ENCODE measurements around the gene FAM120C. TPM values are rescaled to one million over a fixed set of nuclear protein-coding genes. Genes with fewer than 3 reads are reported as not detected.

Gene FAM120C
- total RNA-seq, 1 donor from 2014 or later = 6.9 TPM

- peak overlapping the region; percentile 98 for H3K9ac ChIP-seq (ENCODE audit: low read length)
- no peaks in the 10 kb centered on the region for H3K9me3 ChIP-seq (ENCODE audit: insufficient read depth, low read depth, low read length)
- peak overlapping the region; percentile 92 for H3K27ac ChIP-seq (ENCODE audit: low read depth, low read length)
- H3K4me2 ChIP-seq (ENCODE audit: low read length) = peak overlapping the region; percentile 97
- Mint-ChIP-seq H3K27me3 (ENCODE audit: low read depth, unreplicated experiment) (no peaks in the 10 kb centered on the region), H3K27ac (ENCODE audit: unreplicated experiment) (peak overlapping the region; percentile 90), H3K4me1 (ENCODE audit: low read depth, unreplicated experiment) (no peaks in the 10 kb centered on the region), H3K36me3 (ENCODE audit: low read depth, unreplicated experiment) (peaks cover 3% of the 10 kb centered on the region), H3K9me3 (ENCODE audit: unreplicated experiment) (no peaks in the 10 kb centered on the region), H3K4me3 (ENCODE audit: unreplicated experiment) (peak overlapping the region; percentile 97)
- FAIRE-seq = no peak
- no peak for TF ChIP-seq EZH2 (IDR thresholded peaks at IDR 0.05; ENCODE audit: insufficient read depth, low read length)
- no peaks in the 10 kb centered on the region for H3K27me3 ChIP-seq (ENCODE audit: insufficient read depth, low read length)
- DNase-seq (ENCODE audit: low read depth) = no peak
- H3K4me3 ChIP-seq (ENCODE audit: insufficient read depth, low read depth, low read length) = peak overlapping the region; percentile 94
- peaks cover 13% of the 10 kb centered on the region for H3K79me2 ChIP-seq (ENCODE audit: insufficient read depth, low read length)
- H3K36me3 ChIP-seq (ENCODE audit: insufficient read depth, low read length) = peaks cover 3% of the 10 kb centered on the region
- no peaks in the 10 kb centered on the region for H4K20me1 ChIP-seq (ENCODE audit: insufficient read depth, low read length)
- peak overlapping the region; percentile 4 for H2AFZ ChIP-seq (ENCODE audit: low read depth, low read length)
- H3K4me1 ChIP-seq (ENCODE audit: insufficient read depth, low read length) = peaks cover 4% of the 10 kb centered on the region
Observed at GRCh38 chrX:54043056-54043455, 140.0 kb downstream of the FAM120C start.

GRCh38 chrX:54042609-54043021 is 140.4 kb downstream of the FAM120C start:
- Histone ChIP-seq H3K9me3 (ENCODE audit: insufficient read depth, low read depth, low read length) (no peaks in the 10 kb centered on the region), H3K4me1 (ENCODE audit: insufficient read depth, low read length) (peaks cover 4% of the 10 kb centered on the region), H2AFZ (ENCODE audit: low read depth, low read length) (no peak overlapping the region), H3K79me2 (ENCODE audit: insufficient read depth, low read length) (peaks cover 13% of the 10 kb centered on the region), H3K4me2 (ENCODE audit: low read length) (peak overlapping the region; percentile 97), H3K27me3 (ENCODE audit: insufficient read depth, low read length) (no peaks in the 10 kb centered on the region), H3K9ac (ENCODE audit: low read length) (peak overlapping the region; percentile 98), H3K27ac (ENCODE audit: low read depth, low read length) (no peak overlapping the region), H3K36me3 (ENCODE audit: insufficient read depth, low read length) (peaks cover 3% of the 10 kb centered on the region), H3K4me3 (ENCODE audit: insufficient read depth, low read depth, low read length) (peak overlapping the region; percentile 60), H4K20me1 (ENCODE audit: insufficient read depth, low read length) (no peaks in the 10 kb centered on the region)
- TF ChIP-seq CTCF (IDR thresholded peaks at IDR 0.05; ENCODE audit: insufficient read depth, low read depth, low read length) = no peak
- no peak for TF ChIP-seq EZH2 (IDR thresholded peaks at IDR 0.05; ENCODE audit: insufficient read depth, low read length)
- DNase-seq (ENCODE audit: low read depth) = peak; percentile 48
- no peak for FAIRE-seq
- peak overlapping the region; percentile 90 for H3K27ac Mint-ChIP-seq (ENCODE audit: unreplicated experiment)
- H3K27me3 Mint-ChIP-seq (ENCODE audit: low read depth, unreplicated experiment) = no peaks in the 10 kb centered on the region
- no peaks in the 10 kb centered on the region for H3K9me3 Mint-ChIP-seq (ENCODE audit: unreplicated experiment)
- H3K4me1 Mint-ChIP-seq (ENCODE audit: low read depth, unreplicated experiment) = no peaks in the 10 kb centered on the region
- H3K36me3 Mint-ChIP-seq (ENCODE audit: low read depth, unreplicated experiment) = peaks cover 3% of the 10 kb centered on the region
- peak overlapping the region; percentile 97 for H3K4me3 Mint-ChIP-seq (ENCODE audit: unreplicated experiment)

GRCh38 chrX:54030329-54030728 is 152.7 kb downstream of the FAM120C start:
- no peak overlapping the region for H3K27ac Mint-ChIP-seq (ENCODE audit: unreplicated experiment)
- Histone ChIP-seq H3K27ac (ENCODE audit: low read depth, low read length) (no peak overlapping the region), H4K20me1 (ENCODE audit: insufficient read depth, low read length) (no peaks in the 10 kb centered on the region), H3K36me3 (ENCODE audit: insufficient read depth, low read length) (peaks cover 4% of the 10 kb centered on the region), H3K79me2 (ENCODE audit: insufficient read depth, low read length) (no peaks in the 10 kb centered on the region), H3K4me1 (ENCODE audit: insufficient read depth, low read length) (no peaks in the 10 kb centered on the region), H3K9me3 (ENCODE audit: insufficient read depth, low read depth, low read length) (no peaks in the 10 kb centered on the region), H2AFZ (ENCODE audit: low read depth, low read length) (no peak overlapping the region), H3K4me2 (ENCODE audit: low read length) (no peak overlapping the region), H3K27me3 (ENCODE audit: insufficient read depth, low read length) (no peaks in the 10 kb centered on the region), H3K9ac (ENCODE audit: low read length) (no peak overlapping the region), H3K4me3 (ENCODE audit: insufficient read depth, low read depth, low read length) (no peak overlapping the region)
- DNase-seq (ENCODE audit: low read depth) (no peak), FAIRE-seq (no peak)
- H3K4me1 Mint-ChIP-seq (ENCODE audit: low read depth, unreplicated experiment) = no peaks in the 10 kb centered on the region
- TF ChIP-seq CTCF (IDR thresholded peaks at IDR 0.05; ENCODE audit: insufficient read depth, low read depth, low read length) (no peak), EZH2 (IDR thresholded peaks at IDR 0.05; ENCODE audit: insufficient read depth, low read length) (no peak)
- H3K27me3 Mint-ChIP-seq (ENCODE audit: low read depth, unreplicated experiment) = no peaks in the 10 kb centered on the region
- H3K9me3 Mint-ChIP-seq (ENCODE audit: unreplicated experiment) = no peaks in the 10 kb centered on the region
- H3K36me3 Mint-ChIP-seq (ENCODE audit: low read depth, unreplicated experiment) = peaks cover 9% of the 10 kb centered on the region
- H3K4me3 Mint-ChIP-seq (ENCODE audit: unreplicated experiment) = no peak overlapping the region

Data from astrocyte (in vitro differentiated cells and primary cell).